Measurements from ENCODE around the gene NBEAL1.
"Not testable (repeated sequence)": the region's sequence is repeated elsewhere in the genome, so short reads cannot be mapped to it uniquely, and the experiment has no call there.

The NBEAL1 gene

DNA sequence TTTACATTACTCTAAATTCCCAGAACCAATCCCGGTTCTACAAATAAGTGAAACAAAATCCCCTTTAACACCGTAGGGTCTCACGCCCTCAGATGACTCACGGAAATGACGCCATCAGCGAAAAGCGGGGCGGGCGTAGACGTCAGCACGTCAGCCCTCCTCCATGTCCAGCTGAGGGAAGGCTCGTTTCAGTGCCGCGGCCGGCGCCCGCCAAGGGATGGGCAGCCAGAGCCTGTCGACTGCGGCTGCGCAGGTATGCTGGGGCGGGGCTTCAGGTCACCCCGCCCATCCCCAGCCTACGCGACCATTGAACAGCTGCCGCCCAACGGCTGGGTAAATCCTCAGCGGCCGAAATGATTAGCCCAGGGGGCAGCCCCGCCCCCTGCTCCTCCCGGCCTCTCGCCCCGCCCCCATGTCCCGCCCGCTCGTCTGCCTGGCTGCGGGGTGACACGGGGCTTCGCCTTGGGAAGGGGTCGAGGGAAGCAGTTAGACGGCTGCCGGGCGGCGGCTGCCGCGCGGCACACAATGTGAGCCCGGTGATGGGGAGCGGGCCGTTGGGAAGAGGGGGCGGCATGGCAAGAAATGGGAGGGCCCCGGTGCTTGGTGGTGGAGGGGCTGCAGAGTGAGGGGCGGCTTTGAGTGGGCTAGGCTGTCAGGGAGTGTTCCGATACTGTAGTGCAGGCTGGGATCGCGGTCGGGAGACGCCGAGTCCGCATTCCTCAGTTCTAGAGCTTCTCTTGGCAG, at the start of gene NBEAL1:
TSS of gene NBEAL1 (plus strand) at position 420 of the 744 bp plus-strand sequence. CDS start 1,510 bp downstream, outside the sequence.
- peak; percentile 98 for DNase-seq

DNA sequence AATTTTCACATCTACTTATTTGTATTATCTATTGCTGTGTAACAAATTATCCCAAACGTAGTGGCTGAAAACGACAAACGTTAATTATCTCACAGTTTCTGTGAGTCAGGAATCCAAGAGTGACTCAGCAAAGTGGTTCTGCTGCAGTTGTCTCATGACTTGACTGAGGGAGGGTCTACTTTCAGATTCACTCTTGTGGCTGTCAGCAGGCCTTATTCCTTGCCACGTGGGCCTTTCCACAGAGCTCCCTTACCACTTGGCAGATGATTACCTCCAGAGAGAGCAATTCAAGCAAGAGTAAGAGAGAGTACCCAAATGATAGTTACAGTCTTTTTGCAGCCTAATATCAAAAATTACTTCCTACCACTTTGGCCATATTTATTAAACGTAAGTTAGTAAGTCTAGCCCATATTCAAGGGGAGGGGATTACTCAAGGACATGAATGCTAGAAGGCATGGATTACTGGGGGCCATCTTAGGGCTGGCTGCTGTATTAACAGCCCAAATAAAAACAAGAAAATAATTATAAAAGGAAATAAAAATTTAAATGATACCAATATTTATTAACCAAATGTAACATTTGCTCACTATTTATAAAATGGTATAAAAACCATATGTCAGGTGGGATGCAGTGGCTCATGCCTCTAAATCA, 48.7 kb upstream of the NBEAL1 start:
- no peak for DNase-seq

DNA sequence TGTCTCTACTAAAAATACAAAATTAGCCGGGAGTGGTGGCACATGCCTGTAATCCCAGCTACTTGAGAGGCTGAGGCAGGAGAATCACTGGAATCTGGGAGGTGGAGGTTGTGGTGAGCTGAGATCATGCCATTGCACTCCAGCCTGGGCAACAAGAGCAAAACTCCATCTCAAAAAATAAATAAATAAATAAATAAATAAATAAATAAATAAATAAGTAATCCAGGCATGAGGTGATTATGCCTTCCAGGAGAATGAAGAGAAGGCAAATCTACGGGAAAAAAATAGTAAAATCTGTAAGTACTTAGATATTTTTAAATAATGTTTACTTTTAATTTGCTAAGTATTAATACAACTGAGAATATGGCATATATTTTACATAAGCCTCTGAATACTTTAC, 45.3 kb upstream of the NBEAL1 start:
- DNase-seq, result not testable (repeated sequence)

DNA sequence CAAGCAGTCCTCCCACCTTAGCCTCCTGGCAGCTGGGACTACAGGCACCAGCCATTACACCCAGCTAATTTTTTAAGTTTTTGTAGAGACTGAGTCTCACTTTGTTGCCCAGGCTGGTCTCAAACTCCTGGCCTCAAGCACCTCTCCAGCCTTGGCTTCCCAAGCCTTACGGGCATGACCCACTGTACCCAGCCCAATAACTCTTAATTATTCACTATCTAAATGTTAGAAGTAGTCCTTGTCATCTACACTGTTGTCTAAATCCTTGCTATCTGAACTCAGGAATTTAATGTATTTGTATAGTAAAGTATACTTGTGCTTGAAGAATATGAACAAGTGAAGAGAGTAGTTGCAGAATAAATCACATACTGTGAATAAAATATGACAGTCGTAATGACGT, 37.9 kb upstream of the NBEAL1 start:
- no peak for DNase-seq

DNA sequence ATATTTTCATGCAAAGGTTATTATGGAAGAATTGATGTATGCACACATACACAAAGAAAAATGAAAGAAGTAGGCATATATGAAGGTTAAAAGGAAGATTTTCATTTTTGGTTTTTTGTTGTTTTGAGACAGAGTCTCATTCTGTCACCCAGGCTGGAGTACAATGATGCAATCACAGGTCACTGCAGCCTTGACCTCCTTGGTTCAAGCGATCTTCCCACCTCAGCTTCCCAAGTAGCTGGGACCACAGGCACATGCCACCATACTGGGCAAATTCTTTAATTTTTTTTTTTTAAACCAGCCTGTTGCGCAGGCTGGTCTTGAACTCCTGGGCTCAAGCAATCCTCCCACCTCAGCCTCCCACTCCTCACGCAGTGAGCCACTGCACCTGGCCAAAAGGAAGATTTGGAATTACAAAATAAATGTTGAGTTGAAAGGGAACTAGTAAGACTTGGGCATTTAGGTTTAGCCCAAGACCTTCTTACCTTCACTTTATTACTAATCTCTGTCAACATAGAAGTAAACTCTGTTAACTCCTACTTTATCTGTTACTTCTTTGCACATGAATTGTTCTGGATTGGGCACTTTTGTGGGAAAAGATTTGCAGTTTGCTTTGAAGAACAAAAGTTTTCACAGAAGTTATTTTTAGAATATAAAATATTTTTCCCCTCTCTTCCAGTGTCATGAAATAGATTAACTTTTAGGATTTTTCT, 31.7 kb upstream of the NBEAL1 start:
- DNase-seq, result no peak

DNA sequence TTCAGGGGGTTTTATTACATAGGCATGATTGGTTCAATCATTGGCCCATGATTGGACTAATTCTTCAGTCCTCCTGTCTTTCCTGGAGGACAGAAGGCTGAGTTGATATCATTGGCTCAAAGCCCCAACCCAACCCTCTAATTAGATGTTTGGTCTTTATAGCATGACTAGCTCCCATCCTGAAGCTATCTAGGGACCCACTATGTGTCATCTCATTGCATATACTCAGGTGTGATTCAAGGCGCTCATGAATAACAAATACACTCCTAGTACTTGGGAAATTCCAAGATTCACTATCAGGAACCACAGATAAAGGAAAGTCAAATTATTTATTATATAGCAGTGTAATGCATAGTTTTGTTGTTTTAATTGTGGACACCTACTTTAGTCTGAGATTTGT, 24.9 kb upstream of the NBEAL1 start:
- no peak for DNase-seq

DNA sequence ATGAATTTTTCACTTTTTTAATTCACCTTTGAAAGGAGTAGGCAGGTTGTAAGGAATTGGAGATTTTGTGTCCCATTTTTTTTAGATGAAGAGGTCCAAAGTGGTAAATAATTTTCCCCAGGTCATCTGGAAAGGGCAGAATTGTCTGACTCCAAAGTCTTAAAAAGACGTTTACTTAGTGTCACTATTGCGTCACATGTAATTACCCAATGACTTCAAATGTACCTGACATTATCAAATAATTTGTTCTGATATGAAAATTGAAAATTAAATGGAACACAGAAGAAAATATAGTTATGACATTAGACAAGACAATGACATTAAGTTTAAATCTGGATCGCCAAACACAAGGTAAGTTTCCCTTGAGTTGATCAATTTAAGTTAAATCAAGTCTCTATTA, 24.2 kb upstream of the NBEAL1 start:
- DNase-seq, result no peak

DNA sequence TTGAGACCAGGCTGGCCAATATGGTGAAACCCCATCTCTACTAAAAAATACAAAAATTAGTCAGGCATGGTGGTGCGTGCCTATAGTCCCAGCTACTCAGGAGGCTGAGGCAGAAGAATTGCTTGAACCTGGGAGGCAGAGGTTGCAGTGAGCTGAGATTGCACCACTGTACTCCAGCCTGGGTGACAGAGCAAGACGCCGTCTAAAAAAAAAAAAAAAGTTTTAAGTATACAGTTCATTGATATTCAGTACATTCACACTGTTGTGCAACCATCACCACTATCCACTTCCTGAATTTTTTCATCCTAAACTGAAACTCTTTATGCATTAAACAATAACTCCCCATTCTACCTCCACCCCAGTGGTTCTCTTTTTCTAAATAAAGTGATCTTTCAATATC, 17.6 kb upstream of the NBEAL1 start:
- DNase-seq, result not testable (repeated sequence)

DNA sequence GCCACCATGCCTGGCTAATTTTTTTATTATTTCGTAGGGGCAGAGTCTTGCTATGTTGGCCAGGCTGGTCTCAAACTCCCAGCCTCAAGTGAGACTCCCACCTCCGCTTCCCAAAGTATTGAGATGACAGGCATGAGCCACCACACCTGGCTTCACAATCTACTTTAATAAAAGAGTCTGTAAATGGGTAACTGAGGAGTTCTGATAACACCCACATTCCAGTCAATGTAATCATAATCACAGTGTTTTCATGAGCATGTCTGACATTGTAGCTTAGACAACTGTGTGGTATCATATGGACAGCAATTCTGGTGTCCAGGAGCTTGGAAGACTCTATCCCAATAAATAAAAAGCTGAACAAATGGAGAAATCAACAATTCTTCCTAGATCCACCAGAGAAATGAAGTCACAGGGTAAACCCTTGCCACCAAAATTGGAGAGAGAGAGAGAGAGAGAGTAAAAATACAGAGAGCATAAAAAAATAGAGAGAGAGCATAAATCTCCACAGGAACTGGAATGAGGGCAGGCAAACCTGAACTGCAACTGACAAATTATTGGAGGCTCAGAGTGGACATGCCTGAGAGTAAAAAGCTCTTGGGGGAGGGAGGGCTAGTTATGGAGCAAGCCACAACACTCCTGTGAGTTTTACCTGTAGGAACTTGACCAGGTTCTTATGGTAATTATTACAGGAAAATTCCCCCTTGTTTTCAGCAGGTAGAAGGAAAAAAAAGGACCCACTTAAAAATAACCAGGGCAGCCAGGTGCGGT, 12.4 kb upstream of the NBEAL1 start:
- DNase-seq, result no peak

DNA sequence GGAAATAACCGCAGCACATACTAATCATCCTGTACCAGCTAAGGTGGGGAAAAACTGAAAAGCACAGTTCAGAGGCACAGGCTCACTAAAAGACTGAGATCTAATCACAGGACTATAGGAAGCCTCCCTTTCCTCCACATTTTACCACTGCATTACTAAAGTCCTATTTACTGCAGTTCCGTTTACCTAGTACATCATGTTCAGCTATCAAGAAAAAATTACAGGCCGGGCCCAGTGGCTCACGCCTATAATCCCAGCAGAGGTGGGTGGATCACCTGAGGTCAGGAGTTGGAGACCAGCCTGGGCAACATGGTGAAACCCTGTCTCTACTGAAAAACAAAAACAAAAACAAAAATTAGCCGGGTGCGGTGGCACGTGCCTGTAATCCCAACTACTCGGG, 11.0 kb upstream of the NBEAL1 start:
- no peak for DNase-seq

DNA sequence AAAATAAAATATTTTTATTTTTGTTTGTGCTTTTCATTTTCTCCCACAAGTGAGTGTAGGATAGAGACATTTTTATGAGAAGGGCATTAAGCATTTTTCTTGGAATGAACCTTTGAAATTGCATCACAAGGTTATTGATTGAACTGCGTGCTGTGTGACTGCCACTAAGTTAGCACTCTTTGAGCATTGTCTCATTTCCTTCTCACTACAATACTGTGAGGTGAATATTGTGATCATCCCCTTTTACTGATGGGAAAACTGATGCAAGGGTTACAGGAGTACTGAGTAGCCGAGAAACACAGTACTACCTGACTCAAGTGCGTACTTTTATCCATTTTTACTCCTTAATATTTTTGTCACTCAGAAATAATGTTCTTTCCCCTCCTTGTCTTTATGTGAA, 2.0 kb downstream of the NBEAL1 start:
- no peak for DNase-seq

DNA sequence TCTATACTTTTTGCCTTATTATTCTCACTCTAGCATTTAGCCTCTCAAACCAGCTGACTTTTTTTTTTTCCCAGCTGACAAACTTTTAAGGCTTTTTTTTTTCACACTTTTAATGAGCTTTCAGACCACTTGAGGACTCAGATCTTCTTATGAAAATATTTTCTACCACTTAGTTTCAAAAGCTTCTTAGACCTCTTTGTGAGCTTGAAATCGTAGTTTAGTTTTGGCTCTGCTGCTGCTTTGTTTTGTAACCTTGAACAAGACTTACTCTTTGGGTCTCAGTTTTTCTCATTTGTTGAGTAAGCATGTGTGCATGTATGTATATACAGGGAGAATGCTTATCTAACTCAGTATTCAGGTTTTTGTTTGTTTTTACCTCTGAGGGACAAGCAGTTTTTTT, 3.5 kb downstream of the NBEAL1 start:
- DNase-seq, result no peak

DNA sequence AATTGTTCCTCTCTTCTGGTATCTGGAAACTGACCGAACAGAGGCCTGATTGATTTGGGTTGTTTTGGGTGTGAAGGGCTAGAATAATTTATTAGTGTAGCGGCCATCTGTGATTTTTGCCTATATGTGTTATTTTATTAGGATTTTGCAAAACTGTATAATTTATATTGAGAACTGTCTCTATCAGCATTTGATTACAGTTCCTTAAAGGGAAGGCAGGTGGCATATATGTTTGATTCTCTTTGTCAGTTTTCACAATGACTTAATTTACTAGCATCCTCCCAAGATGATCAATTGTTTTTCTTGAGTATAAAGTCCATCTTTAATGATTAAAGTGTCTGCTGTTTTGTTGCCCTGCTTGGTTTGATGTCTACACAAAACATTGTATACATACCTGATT, 4.5 kb downstream of the NBEAL1 start:
- no peak for DNase-seq

DNA sequence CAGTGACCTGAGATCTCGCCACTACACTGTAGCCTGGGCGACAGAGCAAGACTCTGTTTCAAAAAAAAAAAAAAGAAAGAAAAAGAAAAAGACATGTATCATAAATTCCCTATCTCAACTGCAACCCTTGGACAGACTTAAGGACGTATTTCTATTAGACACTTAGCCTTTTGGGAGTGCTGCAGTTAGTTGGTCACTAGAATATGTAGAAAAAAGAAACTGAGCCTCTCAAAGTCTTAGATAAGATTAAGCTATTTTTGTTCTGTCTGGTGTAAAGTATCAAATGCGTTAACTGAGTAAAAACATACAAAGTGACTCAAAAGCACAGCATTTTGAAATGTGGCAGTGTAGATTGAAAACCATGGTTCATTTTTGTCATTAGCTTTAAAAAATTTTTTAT, 7.3 kb downstream of the NBEAL1 start:
- no peak for DNase-seq

DNA sequence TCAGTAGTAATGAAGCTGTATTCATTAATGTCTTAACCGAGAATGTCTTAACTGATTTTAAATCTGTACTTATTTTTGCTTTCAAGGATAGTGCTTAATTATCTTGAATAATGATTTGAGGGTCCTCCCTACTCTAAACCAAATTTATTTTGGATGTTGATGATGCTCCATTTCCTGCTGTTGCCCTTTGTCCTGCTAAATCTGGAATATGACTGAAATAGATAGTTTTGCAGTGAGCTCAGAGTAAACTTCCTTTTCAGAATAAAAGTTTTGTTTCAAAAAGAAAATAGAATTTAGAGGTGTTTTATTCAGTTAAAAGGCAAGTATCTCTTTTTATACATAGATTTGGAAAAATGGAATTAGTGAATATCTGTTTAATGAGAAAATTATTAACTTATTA, 8.1 kb downstream of the NBEAL1 start:
- no peak for DNase-seq

DNA sequence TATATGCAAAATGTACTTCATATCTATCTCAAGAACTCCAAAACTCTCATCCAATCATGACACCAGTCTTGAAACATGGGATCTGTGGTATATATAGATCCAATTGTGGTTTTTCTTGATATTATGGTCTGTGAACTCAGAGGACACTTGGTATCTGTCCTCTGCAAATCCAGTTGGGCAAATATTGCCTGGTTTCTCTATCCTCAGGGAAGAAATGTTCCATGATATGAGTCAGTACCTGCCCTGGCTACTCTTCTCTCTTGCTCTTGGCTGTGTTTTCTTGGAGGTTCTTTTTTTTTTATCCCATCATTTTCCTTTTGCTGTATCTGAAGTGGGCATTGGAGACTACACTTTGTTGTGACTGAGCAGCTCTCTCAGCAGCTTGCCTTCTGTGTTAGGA, 10.9 kb downstream of the NBEAL1 start:
- DNase-seq, result no peak

DNA sequence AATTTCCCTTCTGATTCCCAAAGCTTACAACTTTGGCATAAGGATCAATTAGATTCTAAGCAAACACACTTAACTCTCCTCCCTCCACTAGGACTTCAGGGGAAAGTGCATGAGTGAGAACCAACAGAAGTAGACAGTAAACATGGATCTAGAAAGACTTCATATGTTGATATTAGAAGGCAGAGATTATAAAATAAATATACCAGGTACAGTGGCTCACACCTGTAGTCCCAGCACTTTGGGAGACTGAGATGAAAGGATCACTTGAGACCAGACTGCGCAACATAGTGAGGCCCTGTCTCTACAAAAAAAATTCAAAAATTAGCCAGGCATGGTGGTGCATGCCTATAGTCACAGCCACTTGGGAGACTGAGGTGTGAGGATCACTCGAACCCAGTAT, 15.9 kb downstream of the NBEAL1 start:
- no peak for DNase-seq

DNA sequence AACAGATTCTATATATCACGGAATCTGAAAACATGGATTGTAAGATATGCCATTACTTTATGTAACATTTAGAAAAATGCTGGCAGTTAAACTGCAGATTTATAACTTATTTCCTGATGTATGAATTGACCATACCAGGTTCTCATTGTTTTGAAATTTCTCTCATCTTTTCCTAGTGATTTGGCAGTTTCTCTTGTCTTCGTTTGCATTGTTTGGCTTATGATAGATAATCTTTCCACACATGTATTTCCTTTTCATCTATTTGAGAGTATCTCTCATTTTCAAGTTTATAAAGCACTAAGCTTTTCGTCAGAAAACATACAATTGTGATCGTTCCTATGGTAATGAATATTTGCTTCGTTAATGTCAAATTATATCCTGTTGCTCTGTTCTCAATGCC, 16.3 kb downstream of the NBEAL1 start:
- no peak for DNase-seq

DNA sequence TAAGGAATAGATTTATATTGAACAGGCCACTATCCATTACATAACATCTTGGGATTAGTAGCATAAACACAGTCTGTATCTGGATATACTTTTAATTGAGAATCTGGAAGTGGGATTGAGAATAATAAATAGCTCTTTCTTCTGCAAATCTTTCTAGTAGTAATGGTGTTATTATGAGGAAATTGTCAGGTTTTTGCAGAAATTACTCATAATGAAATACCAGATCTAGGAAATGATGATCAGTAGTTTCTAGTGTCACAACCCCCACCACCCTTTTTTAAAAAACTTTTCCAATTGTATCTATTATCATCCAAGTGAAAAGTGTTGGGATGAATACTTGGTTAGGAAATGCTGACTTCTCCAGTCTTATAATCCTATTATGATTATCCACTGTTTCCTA, 18.7 kb downstream of the NBEAL1 start:
- no peak for DNase-seq

DNA sequence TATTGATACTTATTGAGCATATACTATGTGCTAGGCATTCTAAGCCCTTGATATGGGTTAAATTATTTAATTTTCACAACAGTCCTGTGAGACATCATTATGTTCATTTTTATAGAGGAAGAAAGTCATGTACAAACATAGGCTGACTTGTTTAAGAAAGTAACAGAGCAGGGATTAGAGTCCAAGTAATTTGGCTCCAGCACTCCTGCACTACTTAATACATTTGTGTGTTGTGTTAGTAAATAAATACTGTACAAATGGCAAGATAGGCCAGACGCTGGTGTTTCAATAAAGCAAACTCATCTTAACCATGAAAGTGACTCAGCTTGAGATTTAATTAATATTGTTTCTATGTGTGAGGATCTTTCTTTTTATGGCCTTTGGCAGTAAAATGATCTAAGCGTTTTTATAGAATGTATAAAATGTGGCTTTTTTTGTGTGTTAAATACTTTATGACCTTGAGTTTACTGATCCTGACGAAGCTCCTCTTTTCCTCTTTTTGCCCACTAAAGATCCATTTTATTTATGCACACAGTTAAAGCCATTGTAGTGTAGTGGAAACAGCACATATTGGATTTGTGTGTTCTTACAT, 21.3 kb downstream of the NBEAL1 start:
- DNase-seq, result no peak

DNA sequence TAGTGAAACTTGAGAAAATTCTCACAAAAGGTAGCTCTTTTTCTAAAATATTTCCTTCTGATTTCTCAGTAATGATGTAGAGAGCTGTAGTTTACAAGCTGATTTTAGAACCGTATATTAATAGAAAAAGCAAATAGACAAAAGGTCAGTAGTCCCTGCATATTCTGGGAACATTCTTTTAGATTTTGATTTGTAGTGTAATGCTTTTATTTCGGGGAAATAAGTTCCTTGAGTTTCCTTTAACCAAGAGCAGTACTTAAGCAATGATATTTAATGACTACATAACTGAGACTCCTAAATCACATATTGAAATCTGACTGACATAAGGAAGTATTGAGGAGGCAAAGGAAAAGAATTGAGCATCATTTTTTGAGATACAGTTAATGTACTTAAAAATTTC, 22.4 kb downstream of the NBEAL1 start:
- DNase-seq, result no peak

DNA sequence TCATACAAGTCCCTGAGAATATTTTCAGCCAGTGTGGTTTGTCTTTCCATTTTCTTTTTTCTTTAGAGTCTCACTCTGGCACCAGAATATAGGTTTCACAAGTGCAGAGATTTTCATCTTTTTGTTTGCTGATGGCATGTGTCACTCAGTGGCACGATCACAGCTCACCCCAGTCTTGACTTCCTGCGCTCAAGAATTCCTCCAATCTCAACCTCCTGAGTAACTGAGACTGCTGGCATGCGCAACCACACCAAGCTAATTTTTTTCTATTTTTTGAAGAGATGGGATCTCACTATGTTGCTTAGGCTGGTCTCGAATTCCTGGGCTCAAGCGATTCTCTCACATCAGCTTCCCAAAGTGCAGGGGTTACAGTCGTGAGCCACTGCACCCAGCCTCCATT, 23.9 kb downstream of the NBEAL1 start:
- no peak for DNase-seq

DNA sequence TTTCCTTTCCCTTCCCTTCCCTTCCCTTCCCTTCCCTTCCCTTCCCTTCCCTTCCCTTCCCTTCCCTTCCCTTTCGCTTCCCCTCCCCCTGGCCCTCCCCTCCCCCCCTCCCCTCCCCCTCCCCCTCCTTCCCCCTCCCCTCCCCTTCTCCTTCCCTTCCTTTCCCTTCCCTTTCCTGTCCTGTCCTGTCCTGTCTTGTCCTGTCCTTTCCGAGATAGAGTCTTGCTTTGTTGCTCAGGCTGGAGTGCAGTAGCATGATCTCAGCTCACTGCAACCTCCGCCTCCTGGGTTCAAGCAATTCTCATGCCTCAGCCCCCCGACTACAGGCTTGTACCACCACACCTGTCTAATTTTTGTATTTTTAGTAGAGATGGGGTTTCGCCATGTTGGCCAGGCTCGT, 24.5 kb downstream of the NBEAL1 start:
- not testable (repeated sequence) for DNase-seq

Measured in amniotic stem cell (primary cell).